Measurements from ENCODE around the gene TMIE.

DNA sequence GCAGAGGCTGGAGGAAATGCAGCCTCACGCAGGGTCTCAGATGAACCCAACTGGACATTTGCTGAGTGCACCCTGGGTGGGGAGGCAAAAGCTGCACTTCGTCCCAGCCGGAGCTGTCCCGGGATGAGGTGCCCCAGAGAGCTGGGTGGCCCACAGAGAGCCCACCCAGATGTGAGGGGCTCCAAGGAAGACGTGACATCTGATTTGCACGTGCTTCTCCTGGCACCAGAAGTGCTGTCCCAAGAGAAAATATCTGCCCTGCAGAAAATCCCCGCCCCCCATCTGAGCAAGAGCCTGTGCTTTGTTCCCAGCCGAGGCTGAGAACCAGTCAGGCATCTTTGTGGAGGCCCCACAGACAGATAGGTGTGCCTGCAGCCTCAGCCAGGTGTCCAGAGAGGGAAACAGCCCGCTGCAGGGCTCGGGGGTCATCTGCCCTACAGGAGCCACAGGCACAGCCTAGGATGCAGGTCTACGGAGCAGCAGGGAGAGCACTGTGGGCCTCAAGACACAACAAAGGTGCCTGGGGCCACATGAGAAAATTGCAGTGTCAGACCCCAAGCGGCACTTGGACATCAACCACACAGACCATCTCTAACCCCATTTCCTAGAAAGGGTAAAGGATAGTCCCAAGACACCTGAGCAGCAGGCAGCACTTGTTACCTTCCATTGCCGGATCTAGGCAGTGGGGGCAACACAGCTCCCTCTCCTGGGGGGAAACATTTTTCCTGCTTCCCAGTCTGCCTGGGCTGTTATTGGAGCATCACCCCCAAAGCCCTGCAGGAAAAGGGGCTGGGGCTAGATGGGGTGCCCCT is 5.8 kb downstream of the TMIE start:
- TF ChIP-seq, protein P1, sequence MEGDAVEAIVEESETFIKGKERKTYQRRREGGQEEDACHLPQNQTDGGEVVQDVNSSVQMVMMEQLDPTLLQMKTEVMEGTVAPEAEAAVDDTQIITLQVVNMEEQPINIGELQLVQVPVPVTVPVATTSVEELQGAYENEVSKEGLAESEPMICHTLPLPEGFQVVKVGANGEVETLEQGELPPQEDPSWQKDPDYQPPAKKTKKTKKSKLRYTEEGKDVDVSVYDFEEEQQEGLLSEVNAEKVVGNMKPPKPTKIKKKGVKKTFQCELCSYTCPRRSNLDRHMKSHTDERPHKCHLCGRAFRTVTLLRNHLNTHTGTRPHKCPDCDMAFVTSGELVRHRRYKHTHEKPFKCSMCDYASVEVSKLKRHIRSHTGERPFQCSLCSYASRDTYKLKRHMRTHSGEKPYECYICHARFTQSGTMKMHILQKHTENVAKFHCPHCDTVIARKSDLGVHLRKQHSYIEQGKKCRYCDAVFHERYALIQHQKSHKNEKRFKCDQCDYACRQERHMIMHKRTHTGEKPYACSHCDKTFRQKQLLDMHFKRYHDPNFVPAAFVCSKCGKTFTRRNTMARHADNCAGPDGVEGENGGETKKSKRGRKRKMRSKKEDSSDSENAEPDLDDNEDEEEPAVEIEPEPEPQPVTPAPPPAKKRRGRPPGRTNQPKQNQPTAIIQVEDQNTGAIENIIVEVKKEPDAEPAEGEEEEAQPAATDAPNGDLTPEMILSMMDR (IDR thresholded peaks at IDR 0.05) = no peak
- TF ChIP-seq ZFX (IDR thresholded peaks at IDR 0.05; ENCODE audit: borderline replicate concordance) = no peak
